K562 (cell line): ENCODE measurements around the gene SDCCAG8. TPM values are rescaled to one million over a fixed set of nuclear protein-coding genes. Genes with fewer than 3 reads are reported as not detected.

Source experiments
- ATAC-seq: fragments of 200-7000 bp; cut with Tn5 transposase; 3 replicates; pipeline ENCODE4 v1.9.1; 2020; ENCODE audit warnings: moderate library complexity
- BruUV-seq: library from RNA; stranded (reverse); fragments of 400-500 nt; replicated peaks from 2 replicates; lab custom pipeline; 2021; lab: Mats Ljungman, UMichigan
- CTCF ChIA-PET: fragments of 300-600 bp; formaldehyde crosslinking; extraction: SDS; loops from one replicate; lab custom pipeline; 2021; ENCODE audit warnings: low intra/inter-chr PET ratio; lab: Yijun Ruan, JAX
- POLR2A ChIA-PET: fragments of 300-600, 350-650 bp; sonication (Branson Sonifier 250); formaldehyde crosslinking; extraction: SDS; loops from one replicate; lab custom pipeline; 2021; ENCODE audit warnings: antibody characterized with exemption, inconsistent platforms; lab: Yijun Ruan, JAX
- DNase-seq, 4 experiments: peaks; one replicate each; pipeline versions ENCODE4 v3.0.0 to v3.0.0-alpha.2; 2011 to 2018; ENCODE audit warnings: low spot score in 3 of 4, mixed read lengths in 3 of 4; ENCODE audit errors: extremely low read depth in 1 of 4
- FAIRE-seq: peaks from 2 replicates; lab custom pipeline; 2011; peaks lifted over from hg19 to GRCh38; lab: Jason Lieb, UNC
- H2AFZ ChIP-seq: 2 replicates; pipeline ENCODE4 v1.6.0; 2011; ENCODE audit warnings: low read depth, low read length, control low read depth, inconsistent platforms
- H3K27ac ChIP-seq: fragments of 200-600 bp; 3 replicates; pipeline ENCODE4 v1.8.0; 2011; ENCODE audit warnings: low read depth, mild to moderate bottlenecking, control low read depth, inconsistent platforms, low read length, moderate library complexity, mixed read lengths; ENCODE audit errors: extremely low read depth
- H3K27me3 ChIP-seq, 2 experiments: fragments of 300-600 bp in 1 of 2; 2 replicates in 1 of 2; 3 replicates in 1 of 2; pipeline versions ENCODE4 v1.6.0 to v1.8.0; 2011; ENCODE audit warnings: inconsistent platforms in 2 of 2, low read length in 2 of 2, mild to moderate bottlenecking in 1 of 2, mixed read lengths in 1 of 2, moderate library complexity in 1 of 2; ENCODE audit not compliant: control insufficient read depth in 2 of 2, insufficient read depth in 2 of 2
- H3K36me3 ChIP-seq: fragments of 300-600 bp; 3 replicates; pipeline ENCODE4 v1.8.0; 2011; ENCODE audit warnings: mild to moderate bottlenecking, low read length, inconsistent platforms; ENCODE audit not compliant: control insufficient read depth, insufficient read depth
- H3K4me1 ChIP-seq, 2 experiments: fragments of 200-600 bp in 1 of 2; replicated peaks in 1 of 2; 2 replicates in 1 of 2; 3 replicates in 1 of 2; pipeline versions ENCODE4 v1.5.1 to v1.8.0; 2011; ENCODE audit warnings: inconsistent platforms in 2 of 2, low read length in 2 of 2, mild to moderate bottlenecking in 1 of 2, mixed read lengths in 1 of 2, moderate library complexity in 1 of 2; ENCODE audit not compliant: control insufficient read depth in 2 of 2, insufficient read depth in 2 of 2
- H3K4me2 ChIP-seq: 2 replicates; pipeline ENCODE4 v1.6.1; 2011; ENCODE audit warnings: low read length, control low read depth, inconsistent platforms, mixed read lengths; ENCODE audit not compliant: insufficient read depth
- H3K4me3 ChIP-seq: fragments of 200-600 bp; sonication (generic), shearing (Covaris generic); 2 replicates; pipeline ENCODE4 v1.5.1; 2016; ENCODE audit warnings: control low read depth, inconsistent platforms
- H3K79me2 ChIP-seq: fragments of 200-600 bp; 3 replicates; pipeline ENCODE4 v1.8.0; 2011; ENCODE audit warnings: low read length, inconsistent platforms; ENCODE audit not compliant: control insufficient read depth, insufficient read depth
- H3K9ac ChIP-seq, 2 experiments: 2 replicates each; pipeline versions ENCODE4 v1.6.0 to v1.6.1; 2011; ENCODE audit warnings: low read depth in 2 of 2, low read length in 2 of 2, control low read depth in 1 of 2, inconsistent platforms in 1 of 2, mild to moderate bottlenecking in 1 of 2, mixed read lengths in 1 of 2; ENCODE audit not compliant: insufficient read depth in 1 of 2
- H3K9me1 ChIP-seq: one replicate; pipeline ENCODE4 v1.6.0; 2011; ENCODE audit warnings: inconsistent platforms, mild to moderate bottlenecking, low read length, moderate library complexity; ENCODE audit not compliant: control insufficient read depth, insufficient read depth
- H3K9me3 ChIP-seq: replicated peaks from 2 replicates; pipeline ENCODE4 v1.5.1; 2011; ENCODE audit warnings: low read depth, low read length, inconsistent platforms; ENCODE audit not compliant: control insufficient read depth, insufficient read depth
- H4K20me1 ChIP-seq: replicated peaks from 2 replicates; pipeline ENCODE4 v1.6.1; 2011; ENCODE audit warnings: low read length, inconsistent platforms, mixed read lengths; ENCODE audit not compliant: control insufficient read depth, insufficient read depth
- CBX3 ChIP-seq, 2 experiments: IDR thresholded peaks; 1 replicate in 1 of 2; 2 replicates in 1 of 2; pipeline ENCODE4 v1.6.1; 2012; ENCODE audit warnings: inconsistent platforms in 2 of 2, low read length in 2 of 2, borderline replicate concordance in 1 of 2, control low read depth in 1 of 2
- FOXP1 ChIP-seq: sonication (generic); formaldehyde crosslinking; IDR thresholded peaks from 2 replicates; pipeline ENCODE4 v1.8.0; 2022; ENCODE audit warnings: mild to moderate bottlenecking, missing genetic modification reagents
- HMG20A ChIP-seq: fragments of 450-650 bp; formaldehyde crosslinking; conservative IDR thresholded peaks from 2 replicates; pipeline ENCODE4 v1.4.0; 2020; ENCODE audit warnings: mild to moderate bottlenecking, mixed read lengths
- ILK ChIP-seq: fragments of 450-650 bp; IDR thresholded peaks from 2 replicates; pipeline ENCODE4 v1.6.1; 2016; ENCODE audit warnings: missing genetic modification characterization, low read depth, mild to moderate bottlenecking, missing compliant biosample characterization, moderate library complexity, borderline replicate concordance
- NR2C1 ChIP-seq, 2 experiments: fragments of 450-650 bp; IDR thresholded peaks; 2 replicates each; pipeline ENCODE4 v1.6.1; 2017; ENCODE audit warnings: mild to moderate bottlenecking in 2 of 2, antibody characterized with exemption in 1 of 2, inconsistent platforms in 1 of 2, missing compliant biosample characterization in 1 of 2, missing genetic modification characterization in 1 of 2
- SMAD4 ChIP-seq: fragments of 250-450 bp; sonication (Bioruptor Pico); conservative IDR thresholded peaks from 2 replicates; pipeline ENCODE4 v1.8.0; 2021; ENCODE audit warnings: inconsistent platforms, mild to moderate bottlenecking, moderate library complexity
- TFAM ChIP-seq: fragments of 250-450 bp; sonication (Bioruptor Pico); conservative IDR thresholded peaks from 2 replicates; pipeline ENCODE4 v1.5.0; 2021; ENCODE audit warnings: mild to moderate bottlenecking, moderate library complexity
- USF1 ChIP-seq: sonication (generic); formaldehyde crosslinking; IDR thresholded peaks from 2 replicates; pipeline ENCODE4 v1.9.0; 2022; ENCODE audit warnings: mild to moderate bottlenecking, missing genetic modification reagents
- ZNF134 ChIP-seq: fragments of 250-450 bp; sonication (Bioruptor Pico); conservative IDR thresholded peaks from 2 replicates; pipeline ENCODE4 v1.4.0; 2020
- ZNF778 ChIP-seq: fragments of 450-650 bp; formaldehyde crosslinking; IDR thresholded peaks from 2 replicates; pipeline ENCODE4 v1.4.0; 2020; ENCODE audit warnings: mild to moderate bottlenecking, moderate library complexity
- in situ Hi-C: fragments of 300-500 bp; cut with MboI; formaldehyde crosslinking; loops from 4 replicates; pipeline ENCODE4 v1.15.0; 2018; ENCODE audit warnings: inconsistent platforms, mixed read lengths
- intact Hi-C: fragments of 100-400 bp; cut with micrococcal nuclease; formaldehyde crosslinking; loops from 2 replicates; pipeline ENCODE4 v1.14.2; 2022
- polyA plus RNA-seq, 8 experiments: library from polyadenylated mRNA; depleted of rRNA in 4 of 8; stranded (reverse) in 5 of 8; unstranded in 3 of 8; fragments of >200 nt; fragmentation: Nextera tagmentation in 2 of 8; fragmentation: Illumina TruSeq in 1 of 8; extraction: Ambion mirVana in 2 of 8; extraction: Trizol in 1 of 8; gene quantifications; 2 replicates each; pipeline versions ENCODE4 v1.2.1 to v1.2.3, GENCODE V29; 2011 to 2014; ENCODE audit warnings: inconsistent platforms in 1 of 8, missing spikeins in 1 of 8
- total RNA-seq, 7 experiments: library from RNA; depleted of rRNA in 6 of 7; stranded (reverse); fragments of >200 nt in 6 of 7; fragmentation: Illumina TruSeq in 2 of 7; extraction: Trizol in 2 of 7; gene quantifications; 2 replicates each; pipeline versions ENCODE4 v1.2.1 to v1.2.3, GENCODE V29; 2011 to 2021; ENCODE audit warnings: low replicate concordance in 1 of 7

The SDCCAG8 gene
- total and polyA plus RNA-seq, 9 of the 15 experiments (the other 6 are each of a cell fraction or from before 2014, with no cell fraction given), result 17.9 to 36.7 (median 25.4) TPM

GRCh38 chr1:243408479-243408878 lies 152.6 kb downstream of the SDCCAG8 start:
- no peaks in the 10 kb centered on the region for H3K9me1 ChIP-seq
- DNase-seq (no peak), ATAC-seq (no peak), FAIRE-seq (no peak)
- no peak overlapping the region for H3K27ac ChIP-seq
- H3K4me3 ChIP-seq, result no peak overlapping the region
- intact Hi-C loops (loop anchor here (2.0 kb wide), 1 partner anchor 64 kb away; no protein-coding TSS in a partner anchor), in situ Hi-C loops (no loop called here)
- TF ChIP-seq NR2C1 (IDR thresholded peaks at IDR 0.05), result no peak
- TF ChIP-seq NR2C1 (tag; IDR thresholded peaks at IDR 0.05), result no peak
- TF ChIP-seq CBX3 (IDR thresholded peaks at IDR 0.05; ENCODE audit: borderline replicate concordance in 1 of 2, low read length in 2 of 2), result no peak
- no peak for TF ChIP-seq USF1 (CRISPR knock-in tag)
- TF ChIP-seq FOXP1 (CRISPR knock-in tag), result no peak
- TF ChIP-seq TFAM, result no peak
- TF ChIP-seq HMG20A (CRISPR knock-in tag), result no peak
- TF ChIP-seq ILK, result no peak
- no peak for TF ChIP-seq SMAD4 (CRISPR knock-in tag)
- TF ChIP-seq ZNF778 (CRISPR knock-in tag), result no peak
- TF ChIP-seq ZNF134 (CRISPR knock-in tag), result no peak
- no peaks in the 10 kb centered on the region for H3K79me2 ChIP-seq
- no peak overlapping the region for H2AFZ ChIP-seq
- H3K27me3 ChIP-seq, result no peaks in the 10 kb centered on the region
- H3K36me3 ChIP-seq, result no peaks in the 10 kb centered on the region
- no peaks in the 10 kb centered on the region for H4K20me1 ChIP-seq
- no peak overlapping the region for H3K9ac ChIP-seq
- BruUV-seq, result no TSS peak
- ChIA-PET POLR2A (interaction anchor here (0.5 kb wide), 1 partner anchor 145 kb away, joined by 4 read pairs; no protein-coding TSS in a partner anchor), CTCF (no interaction called here)
- no peaks in the 10 kb centered on the region; a peak in 2 of 5 replicates for H3K4me1 ChIP-seq
- no peaks in the 10 kb centered on the region for H3K9me3 ChIP-seq
- no peak overlapping the region for H3K4me2 ChIP-seq
